NCI-H2171 (cell line): Measurements from ENCODE around the gene IGSF9B.

Experiments used
- DNase-seq: peaks from one replicate; lab custom pipeline; 2025; lab: John Stamatoyannopoulos, UW

IGSF9B gene

GRCh38 chr11:133919330-133920108 is 37.2 kb downstream of the IGSF9B start:
- no peak for DNase-seq

- DNase-seq, result no peak
These were observed 38.0 kb downstream of the IGSF9B start for GRCh38 chr11:133918608-133919260.

- no peak for DNase-seq
These were observed 38.7 kb downstream of the IGSF9B start for GRCh38 chr11:133917921-133918607.

GRCh38 chr11:133916784-133917440 is 39.9 kb downstream of the IGSF9B start:
- DNase-seq, result no peak

GRCh38 chr11:133913761-133914160 is 43.0 kb downstream of the IGSF9B start:
- no peak for DNase-seq

GRCh38 chr11:133911171-133911570 is 45.6 kb downstream of the IGSF9B start:
- no peak for DNase-seq

GRCh38 chr11:133910101-133910500 is 46.7 kb downstream of the IGSF9B start:
- no peak for DNase-seq

- no peak for DNase-seq
These were observed 47.9 kb downstream of the IGSF9B start for GRCh38 chr11:133908827-133909226.

GRCh38 chr11:133907841-133908241 is 48.9 kb downstream of the IGSF9B start:
- DNase-seq, result no peak

GRCh38 chr11:133907216-133907615 is 49.6 kb downstream of the IGSF9B start:
- DNase-seq, result no peak

GRCh38 chr11:133906746-133907145 is 50.0 kb downstream of the IGSF9B start:
- DNase-seq, result no peak

GRCh38 chr11:133906241-133906640 is 50.5 kb downstream of the IGSF9B start:
- no peak for DNase-seq

GRCh38 chr11:133905677-133906156 is 51.1 kb downstream of the IGSF9B start:
- no peak for DNase-seq

- no peak for DNase-seq
These were observed 51.8 kb downstream of the IGSF9B start for GRCh38 chr11:133904818-133905515.

GRCh38 chr11:133903875-133904817 is 52.6 kb downstream of the IGSF9B start:
- no peak for DNase-seq

- no peak for DNase-seq
These were observed 53.7 kb downstream of the IGSF9B start for GRCh38 chr11:133903056-133903455.

- DNase-seq, result no peak
These were observed 54.3 kb downstream of the IGSF9B start for GRCh38 chr11:133902506-133902905.

- DNase-seq, result no peak
These were observed 54.8 kb downstream of the IGSF9B start for GRCh38 chr11:133901999-133902398.

GRCh38 chr11:133901316-133901715 is 55.5 kb downstream of the IGSF9B start:
- no peak for DNase-seq
